GM21786 (cell line): ENCODE results near the gene ADGRL1.
"Not testable (repeated sequence)": the region's sequence is repeated elsewhere in the genome, so short reads cannot be mapped to it uniquely, and the experiment has no call there.

Source experiments
- ATAC-seq: cut with Tn5 transposase; IDR thresholded peaks from one replicate; pipeline ENCODE4 v1.9.1; 2021; ENCODE audit not compliant: unreplicated experiment

The ADGRL1 gene

GRCh38 chr19:14205452-14206287, at the start of gene ADGRL1:
Gene ADGRL1 (minus strand): TSS chr19:14206169. CDS start chr19:14183602, 22,567 bp downstream.
- ATAC-seq = not testable (repeated sequence)

GRCh38 chr19:14255316-14255715, 49.3 kb upstream of the ADGRL1 start:
- ATAC-seq = not testable (repeated sequence)

- not testable (repeated sequence) for ATAC-seq
Observed at GRCh38 chr19:14253822-14254599, 48.0 kb upstream of the ADGRL1 start.

DNA sequence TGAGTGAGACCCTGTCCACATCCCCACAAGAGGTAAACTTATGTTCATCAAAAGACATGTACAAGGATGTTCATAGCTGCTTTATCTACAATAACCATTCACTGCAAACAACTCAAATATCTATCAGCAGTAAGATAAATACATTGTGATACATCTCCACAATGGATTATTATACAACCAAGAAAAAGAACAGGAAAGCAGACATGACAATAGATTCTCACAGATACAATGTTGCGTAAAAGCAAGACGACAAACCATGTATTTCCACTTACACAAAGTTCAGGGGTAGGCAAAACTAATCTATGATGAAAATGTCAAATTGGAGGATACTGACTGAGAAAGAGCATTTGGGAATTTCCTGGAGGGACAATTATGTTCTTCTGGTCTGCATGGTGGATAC, 46.2 kb upstream of the ADGRL1 start:
- ATAC-seq = not testable (repeated sequence)

- no peak for ATAC-seq
Observed at GRCh38 chr19:14250870-14251269, 44.9 kb upstream of the ADGRL1 start.

- ATAC-seq = not testable (repeated sequence)
Observed at GRCh38 chr19:14250315-14250714, 44.3 kb upstream of the ADGRL1 start.

DNA sequence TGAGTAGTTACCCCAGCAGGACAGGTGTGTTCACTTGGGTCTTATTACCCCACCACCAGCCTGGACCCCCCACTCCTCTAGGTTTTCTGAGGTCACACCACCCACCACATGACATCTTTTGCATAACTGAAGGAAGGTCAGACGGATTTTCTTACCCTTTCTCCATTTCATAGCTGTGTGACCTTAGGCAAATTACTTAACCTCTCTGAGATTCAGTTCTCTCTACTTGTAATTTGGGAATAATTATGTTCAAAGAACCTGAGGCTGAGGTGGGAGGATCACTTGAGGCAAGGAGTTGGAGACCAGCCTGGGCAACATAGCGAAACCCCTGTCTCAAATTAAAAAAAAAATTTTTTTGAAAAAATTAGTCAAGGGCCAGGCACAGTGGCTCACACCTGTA, 43.9 kb upstream of the ADGRL1 start:
- not testable (repeated sequence) for ATAC-seq

GRCh38 chr19:14249012-14249754, 43.2 kb upstream of the ADGRL1 start:
- not testable (repeated sequence) for ATAC-seq

DNA sequence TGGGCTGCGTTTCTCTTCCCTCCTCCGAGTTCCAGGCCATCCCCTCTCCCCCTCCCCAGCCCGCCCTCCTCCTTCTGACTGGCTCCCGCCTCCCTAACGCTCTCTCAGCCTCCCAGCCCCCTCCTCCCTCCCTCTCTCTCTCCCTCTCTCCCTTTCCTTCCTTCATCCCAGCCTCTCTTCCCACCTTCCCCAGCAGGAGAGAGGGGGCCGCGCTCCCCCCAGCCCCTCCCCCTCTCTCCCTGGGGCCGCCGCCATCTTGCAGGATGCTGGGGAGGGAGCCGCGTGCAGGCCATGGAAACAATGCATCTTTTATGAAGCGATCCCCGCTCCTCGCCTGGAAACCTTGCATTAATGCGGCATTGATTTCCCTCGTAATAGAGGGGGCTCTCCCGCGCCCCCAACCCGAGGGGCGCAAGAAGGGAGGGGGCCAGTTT, 42.6 kb upstream of the ADGRL1 start:
- ATAC-seq = no peak

- not testable (repeated sequence) for ATAC-seq
Observed at GRCh38 chr19:14247548-14248471, 41.8 kb upstream of the ADGRL1 start.

- not testable (repeated sequence) for ATAC-seq
Observed at GRCh38 chr19:14247205-14247547, 41.2 kb upstream of the ADGRL1 start.

GRCh38 chr19:14244393-14244792, 38.4 kb upstream of the ADGRL1 start:
- ATAC-seq = not testable (repeated sequence)

GRCh38 chr19:14243718-14244117, 37.7 kb upstream of the ADGRL1 start:
- ATAC-seq = not testable (repeated sequence)

DNA sequence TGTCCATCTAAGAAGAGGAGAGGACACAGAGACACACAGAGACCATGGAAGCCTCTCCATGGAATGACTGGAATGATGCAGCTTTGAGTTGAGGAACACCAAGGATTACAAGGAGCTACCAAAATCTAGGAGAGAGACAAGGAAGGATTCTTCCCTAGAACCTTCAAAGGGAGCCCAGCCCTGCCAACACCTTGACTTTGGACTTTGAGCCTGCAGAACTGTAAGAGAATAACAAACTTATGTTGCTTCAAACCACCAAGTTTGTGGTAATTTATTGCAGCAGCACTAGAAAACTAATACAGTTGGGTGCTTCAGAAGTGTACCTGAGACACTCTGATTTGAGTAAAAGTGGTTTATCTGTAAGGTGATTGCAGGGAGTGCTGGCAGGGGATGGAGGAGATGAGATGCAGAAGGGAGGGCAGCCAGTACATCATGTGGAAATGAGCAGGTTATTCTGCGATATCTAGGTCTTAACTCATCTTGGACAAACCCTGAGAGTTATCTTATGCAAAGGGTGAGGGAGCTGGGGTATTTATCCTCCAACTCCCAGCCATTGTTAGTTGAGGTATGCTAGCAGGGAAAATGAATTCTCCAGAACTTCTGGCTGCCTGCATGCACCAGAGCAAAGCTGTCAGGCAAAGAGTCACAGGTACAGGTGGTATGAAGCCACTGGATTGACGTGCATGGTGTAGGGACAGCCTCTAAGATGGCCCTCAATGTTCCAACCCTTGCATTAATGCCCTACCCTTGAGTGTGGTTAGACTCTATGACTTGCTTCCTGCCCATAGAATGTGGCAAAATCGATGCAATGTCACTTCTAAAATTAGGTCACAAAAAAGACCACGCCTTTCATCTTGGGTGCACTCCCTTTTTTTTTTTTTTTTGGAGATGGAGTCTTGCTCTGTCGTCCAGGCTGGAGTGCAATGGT, 31.3 kb upstream of the ADGRL1 start:
- no peak for ATAC-seq

DNA sequence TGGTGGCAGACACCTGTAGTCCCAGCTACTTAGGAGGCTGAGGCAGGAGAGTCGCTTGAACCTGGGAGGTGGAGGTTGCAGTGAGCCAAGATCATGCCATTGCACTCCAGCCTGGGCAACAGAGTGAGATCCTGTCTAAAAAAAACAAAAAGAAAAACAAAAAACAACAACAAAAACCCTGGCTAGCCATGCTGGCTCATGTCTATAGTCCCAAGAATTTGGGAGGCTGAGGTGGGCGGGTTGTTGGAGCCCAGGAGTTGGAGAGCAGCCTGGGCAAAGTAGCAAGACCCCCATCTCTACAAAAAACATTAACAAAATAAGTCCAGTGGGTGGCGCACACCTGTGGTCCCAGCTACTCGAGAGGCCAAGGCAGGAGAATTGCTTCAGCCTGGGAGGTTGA, 27.0 kb upstream of the ADGRL1 start:
- ATAC-seq = not testable (repeated sequence)

GRCh38 chr19:14228446-14229071, 22.6 kb upstream of the ADGRL1 start:
- ATAC-seq = not testable (repeated sequence)

- ATAC-seq = not testable (repeated sequence)
Observed at GRCh38 chr19:14226498-14226897, 20.5 kb upstream of the ADGRL1 start.

- no peak for ATAC-seq
Observed at GRCh38 chr19:14222886-14223285, 16.9 kb upstream of the ADGRL1 start.

- not testable (repeated sequence) for ATAC-seq
Observed at GRCh38 chr19:14221345-14221744, 15.4 kb upstream of the ADGRL1 start.
